ENCODE results near the gene MYZAP.
A peak's percentile ranks its signal among the peaks of the same experiment; 100 is the strongest.

Gene MYZAP

GRCh38 chr15:57705746-57706404 is 114.2 kb downstream of the MYZAP start:
- DNase-seq: no peak

- DNase-seq: peak; percentile 81
Measured at GRCh38 chr15:57706405-57707209, 114.9 kb downstream of the MYZAP start, which contains the start of gene POLR2M. POLR2M (plus strand) TSS chr15:57706714; CDS start chr15:57706843, 129 bp downstream.

GRCh38 chr15:57708047-57708446 is 116.3 kb downstream of the MYZAP start:
- DNase-seq: no peak

GRCh38 chr15:57718309-57718708 is 126.6 kb downstream of the MYZAP start:
- DNase-seq: no peak

GRCh38 chr15:57720867-57721266 is 129.2 kb downstream of the MYZAP start:
- DNase-seq: no peak

- DNase-seq: no peak
Measured at GRCh38 chr15:57726411-57726810, 134.7 kb downstream of the MYZAP start.

- no peak for DNase-seq
Measured at GRCh38 chr15:57727031-57727430, 135.3 kb downstream of the MYZAP start.

GRCh38 chr15:57728436-57728835 is 136.7 kb downstream of the MYZAP start:
- DNase-seq: no peak

GRCh38 chr15:57730876-57731275 is 139.2 kb downstream of the MYZAP start:
- no peak for DNase-seq

- no peak for DNase-seq
Measured at GRCh38 chr15:57731530-57732103, 139.9 kb downstream of the MYZAP start.

GRCh38 chr15:57732526-57733331 is 141.0 kb downstream of the MYZAP start:
- peak; percentile 9 for DNase-seq

GRCh38 chr15:57734860-57735259 is 143.2 kb downstream of the MYZAP start:
- DNase-seq: no peak
